ENCODE data around the gene CNTN2.

The CNTN2 gene

GRCh38 chr1:205038132-205038786, 4.8 kb upstream of the CNTN2 start:
- Histone ChIP-seq H3K9me3 (ENCODE audit: severe bottlenecking) (no peaks in the 10 kb centered on the region), H3K36me3 (ENCODE audit: low read depth) (no peaks in the 10 kb centered on the region), H3K27ac (ENCODE audit: poor library complexity, severe bottlenecking) (no peak overlapping the region), H3K27me3 (ENCODE audit: insufficient read depth, poor library complexity, severe bottlenecking) (peaks cover 22% of the 10 kb centered on the region), H3K4me1 (ENCODE audit: insufficient read depth, poor library complexity, severe bottlenecking) (no peaks in the 10 kb centered on the region), H3K4me3 (ENCODE audit: severe bottlenecking) (no peak overlapping the region)
- no peak for TF ChIP-seq CTCF (IDR thresholded peaks at IDR 0.05; ENCODE audit: poor library complexity, severe bottlenecking)
- DNase-seq (ENCODE audit: low spot score) (no peak), ATAC-seq (ENCODE audit: low read depth) (no peak)

- TF ChIP-seq CTCF (IDR thresholded peaks at IDR 0.05; ENCODE audit: poor library complexity, severe bottlenecking) = no peak
- no peaks in the 10 kb centered on the region for H3K4me1 ChIP-seq (ENCODE audit: insufficient read depth, poor library complexity, severe bottlenecking)
- no peak overlapping the region for H3K27ac ChIP-seq (ENCODE audit: poor library complexity, severe bottlenecking)
- H3K36me3 ChIP-seq (ENCODE audit: low read depth) = no peaks in the 10 kb centered on the region
- H3K4me3 ChIP-seq (ENCODE audit: severe bottlenecking) = no peak overlapping the region
- no peaks in the 10 kb centered on the region for H3K9me3 ChIP-seq (ENCODE audit: severe bottlenecking)
- ATAC-seq (ENCODE audit: low read depth) (no peak), DNase-seq (ENCODE audit: low spot score) (no peak)
- peaks cover 44% of the 10 kb centered on the region for H3K27me3 ChIP-seq (ENCODE audit: insufficient read depth, poor library complexity, severe bottlenecking)
These were observed 1.9 kb upstream of the CNTN2 start for GRCh38 chr1:205041001-205041715.

- Histone ChIP-seq H3K4me3 (ENCODE audit: severe bottlenecking) (no peak overlapping the region), H3K27me3 (ENCODE audit: insufficient read depth, poor library complexity, severe bottlenecking) (peaks cover 44% of the 10 kb centered on the region), H3K4me1 (ENCODE audit: insufficient read depth, poor library complexity, severe bottlenecking) (no peaks in the 10 kb centered on the region), H3K27ac (ENCODE audit: poor library complexity, severe bottlenecking) (no peak overlapping the region), H3K36me3 (ENCODE audit: low read depth) (no peaks in the 10 kb centered on the region), H3K9me3 (ENCODE audit: severe bottlenecking) (no peaks in the 10 kb centered on the region)
- DNase-seq (ENCODE audit: low spot score) (no peak), ATAC-seq (ENCODE audit: low read depth) (no peak)
- no peak for TF ChIP-seq CTCF (IDR thresholded peaks at IDR 0.05; ENCODE audit: poor library complexity, severe bottlenecking)
These were observed 758 bp upstream of the CNTN2 start for GRCh38 chr1:205041998-205042910.

- ATAC-seq (ENCODE audit: low read depth) (no peak), DNase-seq (ENCODE audit: low spot score) (no peak)
- Histone ChIP-seq H3K4me1 (ENCODE audit: insufficient read depth, poor library complexity, severe bottlenecking) (no peaks in the 10 kb centered on the region), H3K27ac (ENCODE audit: poor library complexity, severe bottlenecking) (no peak overlapping the region), H3K4me3 (ENCODE audit: severe bottlenecking) (no peak overlapping the region), H3K36me3 (ENCODE audit: low read depth) (no peaks in the 10 kb centered on the region), H3K9me3 (ENCODE audit: severe bottlenecking) (no peaks in the 10 kb centered on the region), H3K27me3 (ENCODE audit: insufficient read depth, poor library complexity, severe bottlenecking) (peaks cover 44% of the 10 kb centered on the region)
- TF ChIP-seq CTCF (IDR thresholded peaks at IDR 0.05; ENCODE audit: poor library complexity, severe bottlenecking) = no peak
These were observed 854 bp downstream of the CNTN2 start for GRCh38 chr1:205043866-205044265.

Data from RWPE2 (cell line).